Esophagus muscularis mucosa (tissue), 4 donors: ENCODE measurements around the gene TOX2.

Experiments
- EP300 ChIP-seq: sonication (generic); formaldehyde crosslinking; IDR thresholded peaks from one replicate; pipeline ENCODE4 v1.6.1; 2017; ENCODE audit warnings: antibody characterized with exemption
- POLR2A ChIP-seq: fragments of 450-650 bp; IDR thresholded peaks from one replicate; pipeline ENCODE4 v1.6.1; 2017; ENCODE audit warnings: antibody characterized with exemption, moderate library complexity, mild to moderate bottlenecking, low read depth
- POLR2AphosphoS5 ChIP-seq, 2 donors: sonication (generic); formaldehyde crosslinking; IDR thresholded peaks; one replicate each; pipeline ENCODE4 v1.6.1; 2017; ENCODE audit warnings: antibody characterized with exemption in 2 of 2
- TF ChIP-seq, protein P1 (sequence below), 3 experiments: fragments of 200-600 bp in 2 of 3; fragments of 450-650 bp in 1 of 3; sonication (generic) in 2 of 3; IDR thresholded peaks; one replicate each; pipeline ENCODE4 v1.5.1; 2017 to 2019; ENCODE audit warnings: antibody characterized with exemption in 3 of 3, mild to moderate bottlenecking in 2 of 3, moderate library complexity in 1 of 3

GRCh38 chr20:44091026-44091425, 176.4 kb downstream of the TOX2 start:
- TF ChIP-seq, protein P1, sequence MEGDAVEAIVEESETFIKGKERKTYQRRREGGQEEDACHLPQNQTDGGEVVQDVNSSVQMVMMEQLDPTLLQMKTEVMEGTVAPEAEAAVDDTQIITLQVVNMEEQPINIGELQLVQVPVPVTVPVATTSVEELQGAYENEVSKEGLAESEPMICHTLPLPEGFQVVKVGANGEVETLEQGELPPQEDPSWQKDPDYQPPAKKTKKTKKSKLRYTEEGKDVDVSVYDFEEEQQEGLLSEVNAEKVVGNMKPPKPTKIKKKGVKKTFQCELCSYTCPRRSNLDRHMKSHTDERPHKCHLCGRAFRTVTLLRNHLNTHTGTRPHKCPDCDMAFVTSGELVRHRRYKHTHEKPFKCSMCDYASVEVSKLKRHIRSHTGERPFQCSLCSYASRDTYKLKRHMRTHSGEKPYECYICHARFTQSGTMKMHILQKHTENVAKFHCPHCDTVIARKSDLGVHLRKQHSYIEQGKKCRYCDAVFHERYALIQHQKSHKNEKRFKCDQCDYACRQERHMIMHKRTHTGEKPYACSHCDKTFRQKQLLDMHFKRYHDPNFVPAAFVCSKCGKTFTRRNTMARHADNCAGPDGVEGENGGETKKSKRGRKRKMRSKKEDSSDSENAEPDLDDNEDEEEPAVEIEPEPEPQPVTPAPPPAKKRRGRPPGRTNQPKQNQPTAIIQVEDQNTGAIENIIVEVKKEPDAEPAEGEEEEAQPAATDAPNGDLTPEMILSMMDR (IDR thresholded peaks at IDR 0.05) = no peak
- TF ChIP-seq POLR2A (no peak), EP300 (no peak), POLR2AphosphoS5 (IDR thresholded peaks at IDR 0.05) (no peak)
